NT2/D1 (cell line): ENCODE results near the gene ARHGAP10.

ENCODE experiments used
- DNase-seq: peaks from one replicate; pipeline ENCODE4 v3.0.0-alpha.2; 2011; ENCODE audit warnings: low read depth, low spot score
- H3K27me3 ChIP-seq: 2 replicates; pipeline ENCODE4 v1.6.0; 2011; ENCODE audit warnings: mild to moderate bottlenecking; ENCODE audit not compliant: insufficient read length, insufficient read depth
- H3K36me3 ChIP-seq: 2 replicates; pipeline ENCODE4 v1.6.1; 2011; ENCODE audit warnings: mild to moderate bottlenecking, low read length, mixed read lengths; ENCODE audit not compliant: insufficient read depth, insufficient read length
- H3K4me1 ChIP-seq: 2 replicates; pipeline ENCODE4 v1.5.1; 2011; ENCODE audit not compliant: insufficient read depth, insufficient read length
- H3K4me3 ChIP-seq: 2 replicates; pipeline ENCODE4 v1.5.1; 2011; ENCODE audit warnings: low read depth; ENCODE audit not compliant: insufficient read length
- H3K9ac ChIP-seq: 2 replicates; pipeline ENCODE4 v1.6.0; 2011; ENCODE audit warnings: low read depth; ENCODE audit not compliant: insufficient read length
- H3K9me3 ChIP-seq: 2 replicates; pipeline ENCODE4 v1.5.1; 2011; ENCODE audit warnings: mild to moderate bottlenecking, low read length; ENCODE audit not compliant: insufficient read depth
- SUZ12 ChIP-seq: IDR thresholded peaks from 2 replicates; pipeline ENCODE4 v1.6.1; 2011; ENCODE audit not compliant: insufficient read length, insufficient read depth; ENCODE audit errors: extremely low read depth
- YY1 ChIP-seq: IDR thresholded peaks from 2 replicates; pipeline ENCODE4 v1.6.1; 2011; ENCODE audit not compliant: insufficient read length, insufficient read depth
- ZNF274 ChIP-seq: IDR thresholded peaks from 2 replicates; pipeline ENCODE4 v1.6.1; 2011; ENCODE audit warnings: mild to moderate bottlenecking, low read depth, low read length

ARHGAP10 gene

GRCh38 chr4:147846318-147847155, 114.6 kb downstream of the ARHGAP10 start:
- DNase-seq, result no peak
- Histone ChIP-seq H3K4me3 (no peak overlapping the region), H3K4me1 (no peaks in the 10 kb centered on the region), H3K27me3 (no peaks in the 10 kb centered on the region), H3K9ac (no peak overlapping the region), H3K36me3 (peaks cover 10% of the 10 kb centered on the region), H3K9me3 (no peaks in the 10 kb centered on the region)
- no peak for TF ChIP-seq YY1
- TF ChIP-seq SUZ12, result no peak
- no peak for TF ChIP-seq ZNF274

GRCh38 chr4:147847751-147848590, 116.1 kb downstream of the ARHGAP10 start:
- no peaks in the 10 kb centered on the region for H3K9me3 ChIP-seq
- no peak for DNase-seq
- no peak overlapping the region for H3K9ac ChIP-seq
- H3K27me3 ChIP-seq, result no peaks in the 10 kb centered on the region
- peaks cover 7% of the 10 kb centered on the region for H3K36me3 ChIP-seq
- H3K4me1 ChIP-seq, result no peaks in the 10 kb centered on the region
- TF ChIP-seq ZNF274 (no peak), SUZ12 (no peak), YY1 (no peak)
- no peak overlapping the region for H3K4me3 ChIP-seq

GRCh38 chr4:147848634-147849033, 116.7 kb downstream of the ARHGAP10 start:
- no peaks in the 10 kb centered on the region for H3K27me3 ChIP-seq
- H3K4me1 ChIP-seq, result no peaks in the 10 kb centered on the region
- peaks cover 7% of the 10 kb centered on the region for H3K36me3 ChIP-seq
- no peaks in the 10 kb centered on the region for H3K9me3 ChIP-seq
- no peak overlapping the region for H3K9ac ChIP-seq
- H3K4me3 ChIP-seq, result no peak overlapping the region
- no peak for DNase-seq
- no peak for TF ChIP-seq SUZ12
- no peak for TF ChIP-seq YY1
- TF ChIP-seq ZNF274, result no peak

GRCh38 chr4:147851135-147851534, 119.2 kb downstream of the ARHGAP10 start:
- Histone ChIP-seq H3K4me3 (no peak overlapping the region), H3K27me3 (no peaks in the 10 kb centered on the region), H3K4me1 (no peaks in the 10 kb centered on the region), H3K9me3 (no peaks in the 10 kb centered on the region), H3K9ac (no peak overlapping the region), H3K36me3 (peaks cover 7% of the 10 kb centered on the region)
- TF ChIP-seq ZNF274, result no peak
- TF ChIP-seq SUZ12, result no peak
- TF ChIP-seq YY1, result no peak
- DNase-seq, result no peak

GRCh38 chr4:147853706-147854105, 121.8 kb downstream of the ARHGAP10 start:
- no peak for TF ChIP-seq YY1
- TF ChIP-seq SUZ12, result no peak
- no peak for TF ChIP-seq ZNF274
- Histone ChIP-seq H3K4me3 (no peak overlapping the region), H3K9me3 (no peaks in the 10 kb centered on the region), H3K4me1 (no peaks in the 10 kb centered on the region), H3K27me3 (no peaks in the 10 kb centered on the region), H3K9ac (no peak overlapping the region), H3K36me3 (peaks cover 3% of the 10 kb centered on the region)
- DNase-seq, result no peak

- peaks cover 3% of the 10 kb centered on the region for H3K36me3 ChIP-seq
- H3K27me3 ChIP-seq, result no peaks in the 10 kb centered on the region
- H3K9ac ChIP-seq, result no peak overlapping the region
- DNase-seq, result no peak
- no peak overlapping the region for H3K4me3 ChIP-seq
- TF ChIP-seq ZNF274 (no peak), YY1 (no peak), SUZ12 (no peak)
- H3K9me3 ChIP-seq, result no peaks in the 10 kb centered on the region
- no peaks in the 10 kb centered on the region for H3K4me1 ChIP-seq
Measured at GRCh38 chr4:147854154-147854553, 122.3 kb downstream of the ARHGAP10 start.

- H3K9ac ChIP-seq, result no peak overlapping the region
- H3K4me1 ChIP-seq, result no peaks in the 10 kb centered on the region
- peaks cover 4% of the 10 kb centered on the region for H3K36me3 ChIP-seq
- no peaks in the 10 kb centered on the region for H3K9me3 ChIP-seq
- no peak overlapping the region for H3K4me3 ChIP-seq
- TF ChIP-seq YY1 (no peak), SUZ12 (no peak), ZNF274 (no peak)
- no peak for DNase-seq
- H3K27me3 ChIP-seq, result no peaks in the 10 kb centered on the region
Measured at GRCh38 chr4:147855571-147856009, 123.7 kb downstream of the ARHGAP10 start.
